Breast epithelium (tissue), 3 donors: ENCODE measurements around the gene ABCC12.

Source experiments
- POLR2A ChIP-seq: fragments of 450-650 bp; IDR thresholded peaks from one replicate; pipeline ENCODE4 v1.6.1; 2016; ENCODE audit warnings: antibody characterized with exemption, mild to moderate bottlenecking, moderate library complexity
- POLR2AphosphoS5 ChIP-seq, 3 donors: sonication (generic); formaldehyde crosslinking; IDR thresholded peaks; one replicate each; pipeline ENCODE4 v1.6.1; 2017; ENCODE audit warnings: antibody characterized with exemption in 3 of 3
- TF ChIP-seq, protein P1 (sequence below), 3 donors: fragments of 450-650 bp; IDR thresholded peaks; one replicate each; pipeline ENCODE4 v1.5.1; 2016 to 2017; ENCODE audit warnings: antibody characterized with exemption in 3 of 3, mild to moderate bottlenecking in 3 of 3, moderate library complexity in 3 of 3

DNA sequence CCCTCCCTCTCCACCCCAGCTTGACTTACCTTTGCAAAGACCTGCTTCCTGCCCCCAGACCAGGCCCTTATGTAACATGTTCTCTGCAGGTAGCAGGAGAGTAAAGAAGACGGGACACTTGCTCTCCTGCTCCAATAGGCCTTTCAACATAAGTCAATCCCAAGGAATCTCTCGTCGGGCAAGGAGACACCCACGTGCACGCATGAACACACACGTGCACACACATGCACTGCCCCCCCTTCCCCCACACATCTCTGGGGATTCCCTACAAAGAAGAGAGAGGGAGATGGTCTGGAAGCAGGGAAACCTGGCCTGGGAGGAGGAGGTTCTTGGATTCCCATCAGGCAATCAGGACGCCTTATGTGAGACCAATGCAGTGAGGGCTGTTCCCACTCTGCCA, 41.4 kb downstream of the ABCC12 start:
- TF ChIP-seq POLR2A (no peak), POLR2AphosphoS5 (IDR thresholded peaks at IDR 0.05) (no peak)
- TF ChIP-seq, protein P1, sequence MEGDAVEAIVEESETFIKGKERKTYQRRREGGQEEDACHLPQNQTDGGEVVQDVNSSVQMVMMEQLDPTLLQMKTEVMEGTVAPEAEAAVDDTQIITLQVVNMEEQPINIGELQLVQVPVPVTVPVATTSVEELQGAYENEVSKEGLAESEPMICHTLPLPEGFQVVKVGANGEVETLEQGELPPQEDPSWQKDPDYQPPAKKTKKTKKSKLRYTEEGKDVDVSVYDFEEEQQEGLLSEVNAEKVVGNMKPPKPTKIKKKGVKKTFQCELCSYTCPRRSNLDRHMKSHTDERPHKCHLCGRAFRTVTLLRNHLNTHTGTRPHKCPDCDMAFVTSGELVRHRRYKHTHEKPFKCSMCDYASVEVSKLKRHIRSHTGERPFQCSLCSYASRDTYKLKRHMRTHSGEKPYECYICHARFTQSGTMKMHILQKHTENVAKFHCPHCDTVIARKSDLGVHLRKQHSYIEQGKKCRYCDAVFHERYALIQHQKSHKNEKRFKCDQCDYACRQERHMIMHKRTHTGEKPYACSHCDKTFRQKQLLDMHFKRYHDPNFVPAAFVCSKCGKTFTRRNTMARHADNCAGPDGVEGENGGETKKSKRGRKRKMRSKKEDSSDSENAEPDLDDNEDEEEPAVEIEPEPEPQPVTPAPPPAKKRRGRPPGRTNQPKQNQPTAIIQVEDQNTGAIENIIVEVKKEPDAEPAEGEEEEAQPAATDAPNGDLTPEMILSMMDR (IDR thresholded peaks at IDR 0.05): no peak
